GM21390 (cell line): Measurements from ENCODE around the gene BGLAP.
A peak's percentile ranks its signal among the peaks of the same experiment; 100 is the strongest.

Experiments
- ATAC-seq: cut with Tn5 transposase; IDR thresholded peaks from one replicate; pipeline ENCODE4 v1.9.1; 2021; ENCODE audit not compliant: unreplicated experiment

BGLAP gene

GRCh38 chr1:156251527-156251926, 9.5 kb downstream of the BGLAP start:
- ATAC-seq, result no peak

- ATAC-seq, result no peak
Measured at GRCh38 chr1:156253634-156254033, 11.7 kb downstream of the BGLAP start.

- no peak for ATAC-seq
Measured at GRCh38 chr1:156257711-156258110, 15.7 kb downstream of the BGLAP start.

- ATAC-seq, result no peak
Measured at GRCh38 chr1:156258859-156259258, 16.9 kb downstream of the BGLAP start.

- no peak for ATAC-seq
Measured at GRCh38 chr1:156259805-156260204, 17.8 kb downstream of the BGLAP start.

- no peak for ATAC-seq
Measured at GRCh38 chr1:156260896-156261295, 18.9 kb downstream of the BGLAP start.

- ATAC-seq, result no peak
Measured at GRCh38 chr1:156262461-156263287, 20.7 kb downstream of the BGLAP start.

GRCh38 chr1:156263288-156263655, 21.3 kb downstream of the BGLAP start:
- no peak for ATAC-seq

- no peak for ATAC-seq
Measured at GRCh38 chr1:156266051-156266450, 24.1 kb downstream of the BGLAP start.

GRCh38 chr1:156268336-156268735, 26.4 kb downstream of the BGLAP start:
- no peak for ATAC-seq

- no peak for ATAC-seq
Measured at GRCh38 chr1:156270314-156270713, 28.3 kb downstream of the BGLAP start.

- ATAC-seq, result no peak
Measured at GRCh38 chr1:156276532-156276931, 34.5 kb downstream of the BGLAP start.

- ATAC-seq, result no peak
Measured at GRCh38 chr1:156276966-156277381, 35.0 kb downstream of the BGLAP start.

GRCh38 chr1:156279837-156280236, 37.9 kb downstream of the BGLAP start:
- no peak for ATAC-seq

GRCh38 chr1:156281281-156281680, 39.3 kb downstream of the BGLAP start:
- ATAC-seq, result peak; percentile 36

GRCh38 chr1:156281693-156282478, 39.9 kb downstream of the BGLAP start:
- no peak for ATAC-seq

- ATAC-seq, result peak; percentile 80
Measured at GRCh38 chr1:156282479-156283222, 40.7 kb downstream of the BGLAP start, which contains the start of gene SMG5. Gene SMG5, minus strand, starts transcription at chr1:156282825. Its CDS starts 145 bp downstream, at chr1:156282680.

- no peak for ATAC-seq
Measured at GRCh38 chr1:156283521-156283920, 41.5 kb downstream of the BGLAP start.

- no peak for ATAC-seq
Measured at GRCh38 chr1:156284112-156284511, 42.1 kb downstream of the BGLAP start, which contains the start of gene TMEM79. Gene TMEM79, plus strand, starts transcription at chr1:156284325. Its CDS starts 902 bp downstream, at chr1:156285227.

GRCh38 chr1:156284757-156285156, 42.8 kb downstream of the BGLAP start:
- no peak for ATAC-seq

- ATAC-seq, result no peak
Measured at GRCh38 chr1:156285437-156285836, 43.5 kb downstream of the BGLAP start.
